ENCODE results near the gene TCF7. TPM values are rescaled to one million over a fixed set of nuclear protein-coding genes. Genes with fewer than 3 reads are reported as not detected.

Gene TCF7
- total and polyA plus RNA-seq, 12 donors = 2.8 to 9.6 (median 6.3) TPM

DNA sequence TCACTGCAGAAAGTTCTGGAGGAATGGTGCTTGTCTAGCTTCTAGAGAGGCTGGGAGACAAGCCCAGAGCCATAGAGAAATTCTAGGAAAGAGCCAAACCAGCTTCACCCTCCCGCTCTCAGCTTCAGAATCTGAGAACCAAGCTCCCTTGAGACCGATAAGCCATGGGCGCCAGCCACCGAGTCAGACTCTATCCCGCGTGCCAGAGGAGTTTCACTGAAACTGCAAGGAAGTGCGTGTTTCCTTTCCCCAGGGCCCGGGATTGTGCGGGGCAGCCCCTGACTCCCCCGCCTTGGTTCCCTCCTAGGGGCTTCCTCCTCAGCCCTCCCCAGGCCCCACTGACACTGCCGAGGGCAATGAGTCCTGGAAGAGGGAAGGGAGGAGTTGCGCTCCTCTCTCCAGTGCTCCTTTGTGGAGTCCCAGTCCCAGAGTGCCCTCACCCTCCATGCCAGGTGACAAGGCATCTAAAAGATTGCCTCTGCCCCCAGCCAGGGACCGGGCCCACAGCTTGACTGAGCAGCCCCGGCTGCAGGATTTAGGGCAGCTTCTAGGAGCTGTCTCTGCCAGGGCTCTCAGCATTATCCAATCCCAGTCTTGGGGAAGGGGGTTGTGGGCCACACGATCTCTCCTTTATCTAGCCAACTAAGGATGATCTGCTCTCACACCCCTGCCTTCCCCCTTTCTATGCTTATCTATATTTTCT lies 18.4 kb upstream of the TCF7 start:
- H3K4me3 ChIP-seq = no peak overlapping the region
- H3K9me3 ChIP-seq (replicated peaks in 1 of 3) = no peaks in the 10 kb centered on the region
- 76 to 83% (median 79%) methylated on average over 11 to 15 of the region's 15 CpGs for WGBS, 4 donors
- H3K4me1 ChIP-seq (replicated peaks in 1 of 2) = no peaks in the 10 kb centered on the region
- no peaks in the 10 kb centered on the region for H3K27me3 ChIP-seq
- DNase-seq = no peak
- no peak overlapping the region for H3K27ac ChIP-seq
- TF ChIP-seq, protein P1, sequence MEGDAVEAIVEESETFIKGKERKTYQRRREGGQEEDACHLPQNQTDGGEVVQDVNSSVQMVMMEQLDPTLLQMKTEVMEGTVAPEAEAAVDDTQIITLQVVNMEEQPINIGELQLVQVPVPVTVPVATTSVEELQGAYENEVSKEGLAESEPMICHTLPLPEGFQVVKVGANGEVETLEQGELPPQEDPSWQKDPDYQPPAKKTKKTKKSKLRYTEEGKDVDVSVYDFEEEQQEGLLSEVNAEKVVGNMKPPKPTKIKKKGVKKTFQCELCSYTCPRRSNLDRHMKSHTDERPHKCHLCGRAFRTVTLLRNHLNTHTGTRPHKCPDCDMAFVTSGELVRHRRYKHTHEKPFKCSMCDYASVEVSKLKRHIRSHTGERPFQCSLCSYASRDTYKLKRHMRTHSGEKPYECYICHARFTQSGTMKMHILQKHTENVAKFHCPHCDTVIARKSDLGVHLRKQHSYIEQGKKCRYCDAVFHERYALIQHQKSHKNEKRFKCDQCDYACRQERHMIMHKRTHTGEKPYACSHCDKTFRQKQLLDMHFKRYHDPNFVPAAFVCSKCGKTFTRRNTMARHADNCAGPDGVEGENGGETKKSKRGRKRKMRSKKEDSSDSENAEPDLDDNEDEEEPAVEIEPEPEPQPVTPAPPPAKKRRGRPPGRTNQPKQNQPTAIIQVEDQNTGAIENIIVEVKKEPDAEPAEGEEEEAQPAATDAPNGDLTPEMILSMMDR (IDR thresholded peaks at IDR 0.05) = no peak
- TF ChIP-seq POLR2A (IDR thresholded peaks at IDR 0.05) = no peak
- intact Hi-C loops (cut with DNase I) = no loop called here
- H3K36me3 ChIP-seq (replicated peaks in 1 of 2) = no peaks in the 10 kb centered on the region

DNA sequence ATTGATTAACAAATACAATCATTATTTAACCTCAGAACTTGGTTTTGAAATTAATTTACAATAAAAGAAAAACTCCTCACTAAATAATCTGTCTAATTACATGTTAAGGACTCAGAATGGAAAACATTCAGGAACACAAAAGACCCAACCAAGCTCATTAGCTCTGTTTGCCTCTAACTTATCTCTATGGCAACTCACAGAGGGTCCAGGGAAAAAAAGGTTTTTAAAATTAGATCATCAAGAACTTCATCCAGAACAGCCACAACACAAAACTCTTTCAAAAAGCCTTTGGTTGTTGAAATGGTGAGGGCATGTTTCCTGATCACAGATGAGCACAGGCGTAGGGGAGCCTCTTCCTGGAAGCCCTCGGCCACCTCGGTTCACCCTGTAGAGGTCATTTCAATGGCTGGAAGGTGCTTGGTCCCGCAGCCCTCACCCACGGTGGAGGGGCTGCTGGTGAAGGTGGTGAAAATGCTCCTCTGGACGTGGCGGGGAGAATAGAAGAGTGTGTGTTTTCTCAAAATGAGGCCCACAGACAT lies 17.2 kb upstream of the TCF7 start:
- 80 to 91% (median 88%) methylated on average over 7 of the region's 7 CpGs for WGBS, 4 donors
- no peak for DNase-seq
- Histone ChIP-seq H3K27me3 (no peaks in the 10 kb centered on the region), H3K27ac (no peak overlapping the region), H3K9me3 (replicated peaks in 1 of 3) (no peaks in the 10 kb centered on the region), H3K4me3 (no peak overlapping the region), H3K4me1 (replicated peaks in 1 of 2) (no peaks in the 10 kb centered on the region), H3K36me3 (replicated peaks in 1 of 2) (no peaks in the 10 kb centered on the region)
- intact Hi-C loops (cut with DNase I) = no loop called here
- TF ChIP-seq POLR2A (IDR thresholded peaks at IDR 0.05) = no peak
- TF ChIP-seq, protein P1 (IDR thresholded peaks at IDR 0.05) = no peak

DNA sequence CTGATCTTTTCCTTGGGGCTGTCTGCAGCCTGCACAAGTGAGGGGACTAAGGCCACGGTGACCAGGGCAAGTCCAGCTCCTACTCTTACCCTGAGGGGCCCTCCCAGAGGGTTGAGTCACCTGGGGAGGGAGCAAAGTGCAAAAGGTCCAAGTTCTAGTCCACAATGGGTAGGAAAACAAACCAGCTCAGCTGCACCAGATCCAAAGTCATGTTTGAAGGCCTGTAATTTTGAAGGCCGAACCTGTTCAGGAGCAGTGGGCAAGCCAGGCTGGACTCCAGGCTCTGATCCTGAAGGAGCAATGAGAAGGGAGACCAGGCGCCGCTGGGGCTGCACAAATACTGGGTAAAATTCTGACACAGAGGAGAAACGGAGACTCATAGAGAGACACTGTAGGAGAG lies 15.8 kb upstream of the TCF7 start:
- intact Hi-C loops (cut with DNase I) = no loop called here
- no peak overlapping the region for H3K27ac ChIP-seq
- no peaks in the 10 kb centered on the region for H3K9me3 ChIP-seq (replicated peaks in 1 of 3)
- no peaks in the 10 kb centered on the region for H3K36me3 ChIP-seq (replicated peaks in 1 of 2)
- 89 to 93% (median 92%) methylated on average over 5 of the region's 5 CpGs for WGBS, 4 donors
- H3K27me3 ChIP-seq = no peaks in the 10 kb centered on the region
- TF ChIP-seq POLR2A (IDR thresholded peaks at IDR 0.05) = no peak
- TF ChIP-seq, protein P1 (IDR thresholded peaks at IDR 0.05) = no peak
- no peaks in the 10 kb centered on the region for H3K4me1 ChIP-seq (replicated peaks in 1 of 2)
- H3K4me3 ChIP-seq = no peak overlapping the region
- DNase-seq = no peak

DNA sequence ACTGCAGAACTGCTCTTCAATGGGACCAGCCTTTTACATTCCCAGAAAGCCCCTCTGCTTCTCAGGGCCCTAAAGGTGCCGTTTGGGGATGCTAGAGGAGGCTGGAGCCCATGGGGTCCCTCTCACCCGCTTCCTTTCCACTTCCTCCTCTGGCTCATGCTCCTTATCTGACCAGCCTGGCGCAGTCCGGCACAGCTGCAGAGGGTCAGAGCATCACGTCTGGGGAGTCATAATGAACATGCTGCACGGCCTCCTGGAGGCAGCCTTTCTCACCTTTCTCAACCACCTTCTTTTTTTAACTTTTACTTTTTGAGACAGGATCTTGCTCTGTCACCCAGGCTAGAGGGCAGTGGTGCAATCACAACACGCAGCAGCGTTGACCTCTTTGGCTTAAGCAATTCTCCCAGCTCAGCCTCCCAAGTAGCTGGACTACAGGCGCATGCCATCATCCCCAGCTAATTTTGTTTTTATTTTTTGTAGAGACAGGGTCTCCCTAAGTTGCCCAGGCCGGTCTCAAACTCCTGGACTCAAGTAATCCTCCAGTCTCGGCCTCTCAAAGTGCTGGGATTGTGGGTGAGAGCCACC lies 15.1 kb upstream of the TCF7 start:
- H3K9me3 ChIP-seq (replicated peaks in 1 of 3) = no peaks in the 10 kb centered on the region
- H3K27me3 ChIP-seq = no peaks in the 10 kb centered on the region
- H3K4me1 ChIP-seq (replicated peaks in 1 of 2) = no peaks in the 10 kb centered on the region
- no peak overlapping the region for H3K27ac ChIP-seq
- TF ChIP-seq, protein P1 (IDR thresholded peaks at IDR 0.05) = no peak
- no peak for TF ChIP-seq POLR2A (IDR thresholded peaks at IDR 0.05)
- no peak for DNase-seq
- H3K36me3 ChIP-seq (replicated peaks in 1 of 2) = no peaks in the 10 kb centered on the region
- no peak overlapping the region for H3K4me3 ChIP-seq
- intact Hi-C loops (cut with DNase I) = no loop called here
- 86 to 89% (median 89%) methylated on average over 11 of the region's 11 CpGs for WGBS, 4 donors
